ENCODE data around the gene KLHL29.

Gene KLHL29

GRCh38 chr2:23475473-23475872 is 90.5 kb downstream of the KLHL29 start:
- no peak overlapping the region for H3K4me3 ChIP-seq (replicated peaks; ENCODE audit: low read depth, low read length)
- TF ChIP-seq, protein P1, sequence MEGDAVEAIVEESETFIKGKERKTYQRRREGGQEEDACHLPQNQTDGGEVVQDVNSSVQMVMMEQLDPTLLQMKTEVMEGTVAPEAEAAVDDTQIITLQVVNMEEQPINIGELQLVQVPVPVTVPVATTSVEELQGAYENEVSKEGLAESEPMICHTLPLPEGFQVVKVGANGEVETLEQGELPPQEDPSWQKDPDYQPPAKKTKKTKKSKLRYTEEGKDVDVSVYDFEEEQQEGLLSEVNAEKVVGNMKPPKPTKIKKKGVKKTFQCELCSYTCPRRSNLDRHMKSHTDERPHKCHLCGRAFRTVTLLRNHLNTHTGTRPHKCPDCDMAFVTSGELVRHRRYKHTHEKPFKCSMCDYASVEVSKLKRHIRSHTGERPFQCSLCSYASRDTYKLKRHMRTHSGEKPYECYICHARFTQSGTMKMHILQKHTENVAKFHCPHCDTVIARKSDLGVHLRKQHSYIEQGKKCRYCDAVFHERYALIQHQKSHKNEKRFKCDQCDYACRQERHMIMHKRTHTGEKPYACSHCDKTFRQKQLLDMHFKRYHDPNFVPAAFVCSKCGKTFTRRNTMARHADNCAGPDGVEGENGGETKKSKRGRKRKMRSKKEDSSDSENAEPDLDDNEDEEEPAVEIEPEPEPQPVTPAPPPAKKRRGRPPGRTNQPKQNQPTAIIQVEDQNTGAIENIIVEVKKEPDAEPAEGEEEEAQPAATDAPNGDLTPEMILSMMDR (IDR thresholded peaks at IDR 0.05; ENCODE audit: low read length, missing control alignments): no peak
- DNase-seq (ENCODE audit: low read depth): no peak

DNA sequence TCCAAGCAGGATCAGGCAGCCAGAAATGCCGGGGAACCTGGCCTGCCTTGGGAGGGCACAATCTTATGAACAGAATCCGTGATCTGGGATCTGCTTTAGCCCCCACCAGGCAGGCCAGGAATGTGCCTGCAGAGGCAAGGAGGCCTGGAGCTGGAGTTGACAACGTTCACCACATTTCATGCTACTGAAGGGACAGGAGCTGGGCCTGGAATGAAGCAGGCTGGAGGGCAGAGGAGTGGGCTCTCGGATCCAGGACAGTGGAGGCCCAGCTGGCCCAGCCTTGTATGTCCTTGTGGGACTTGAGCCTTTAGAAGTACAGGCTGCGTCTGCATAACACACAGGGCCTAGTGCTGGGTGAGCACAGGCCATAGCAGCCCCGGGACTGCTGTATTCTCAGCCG is 91.8 kb downstream of the KLHL29 start:
- no peak for DNase-seq (ENCODE audit: low read depth)
- H3K4me3 ChIP-seq (replicated peaks; ENCODE audit: low read depth, low read length): no peak overlapping the region
- TF ChIP-seq, protein P1 (IDR thresholded peaks at IDR 0.05; ENCODE audit: low read length, missing control alignments): no peak

DNA sequence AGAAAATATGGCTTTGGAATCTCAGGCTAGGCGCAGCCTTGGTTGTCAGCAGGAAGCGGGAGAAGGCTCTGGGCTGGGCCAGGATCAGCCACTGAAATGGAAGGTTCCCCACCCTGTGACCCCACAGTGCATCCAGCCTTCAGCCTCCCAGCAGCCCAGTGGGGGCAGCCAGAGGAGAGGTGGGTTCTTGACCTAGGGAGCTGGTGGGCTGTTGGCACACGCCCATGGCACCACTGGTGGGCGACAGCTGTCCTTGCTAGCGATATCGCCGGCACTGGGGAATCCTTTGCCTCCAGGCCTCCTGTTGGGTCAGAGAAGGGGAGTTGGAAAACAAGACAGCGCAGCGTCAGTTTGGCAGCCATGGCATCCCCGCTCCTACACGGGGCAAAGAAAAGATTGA is 92.4 kb downstream of the KLHL29 start:
- H3K4me3 ChIP-seq (replicated peaks; ENCODE audit: low read depth, low read length): no peak overlapping the region
- no peak for DNase-seq (ENCODE audit: low read depth)
- TF ChIP-seq, protein P1 (IDR thresholded peaks at IDR 0.05; ENCODE audit: low read length, missing control alignments): no peak

- no peak for DNase-seq (ENCODE audit: low read depth)
- TF ChIP-seq, protein P1 (IDR thresholded peaks at IDR 0.05; ENCODE audit: low read length, missing control alignments): no peak
- no peak overlapping the region for H3K4me3 ChIP-seq (replicated peaks; ENCODE audit: low read depth, low read length)
These were observed 93.3 kb downstream of the KLHL29 start for GRCh38 chr2:23478087-23478932.

GRCh38 chr2:23478933-23479683 is 94.1 kb downstream of the KLHL29 start:
- H3K4me3 ChIP-seq (replicated peaks; ENCODE audit: low read depth, low read length): no peak overlapping the region
- TF ChIP-seq, protein P1 (IDR thresholded peaks at IDR 0.05; ENCODE audit: low read length, missing control alignments): no peak
- DNase-seq (ENCODE audit: low read depth): no peak

DNA sequence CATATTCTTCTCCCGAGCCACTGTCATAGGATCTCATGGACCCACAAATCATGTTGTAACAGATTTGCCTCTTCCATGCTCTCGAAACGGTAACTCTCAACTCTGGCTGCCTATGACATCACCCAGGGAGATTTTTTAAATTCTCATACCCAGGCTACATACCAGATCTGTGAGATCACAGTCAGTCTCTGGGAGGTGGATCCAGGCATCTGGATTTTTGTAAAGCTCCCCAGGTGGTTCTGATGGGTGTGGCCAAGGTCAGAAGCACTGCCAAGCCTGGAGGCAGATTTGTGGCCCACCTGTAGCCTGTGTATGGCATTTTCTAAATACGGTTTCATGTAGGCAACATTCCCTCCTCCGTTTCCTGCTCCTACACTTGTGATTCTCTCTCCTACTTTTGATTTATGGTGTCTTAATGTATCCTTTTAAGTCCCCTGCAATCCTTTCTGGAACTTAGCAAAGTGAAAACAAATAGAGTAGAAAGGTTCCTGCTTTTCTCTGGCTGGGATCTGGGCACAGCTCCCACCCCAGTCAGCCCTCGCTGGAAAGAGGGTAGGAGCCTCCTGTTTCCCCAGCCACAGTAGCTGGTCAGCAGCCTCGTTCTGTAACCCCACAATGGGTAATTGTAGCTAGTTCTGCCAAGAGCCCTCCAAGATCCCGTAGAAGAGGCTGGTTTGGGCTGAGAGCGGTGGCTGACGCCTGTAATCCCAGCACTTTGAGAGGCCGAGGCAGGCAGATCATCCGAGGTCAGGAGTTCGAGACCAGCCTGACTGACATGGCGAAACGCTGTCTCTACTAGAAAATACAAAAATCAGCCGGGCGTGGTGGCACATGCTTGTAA is 96.2 kb downstream of the KLHL29 start:
- peak; percentile 78 for DNase-seq (ENCODE audit: low read depth)
- no peak overlapping the region for H3K4me3 ChIP-seq (replicated peaks; ENCODE audit: low read depth, low read length)
- TF ChIP-seq, protein P1 (IDR thresholded peaks at IDR 0.05; ENCODE audit: low read length, missing control alignments): no peak

Data from fibroblast of pulmonary artery (primary cell).